Measurements from ENCODE around the gene LMBR1L. TPM values are rescaled to one million over a fixed set of nuclear protein-coding genes. Genes with fewer than 3 reads are reported as not detected.
"Not testable (repeated sequence)": the region's sequence is repeated elsewhere in the genome, so short reads cannot be mapped to it uniquely, and the experiment has no call there.

Gene LMBR1L
- total RNA-seq, 1 donor from 2014 or later = 105 TPM

- H3K4me3 Mint-ChIP-seq = no peak overlapping the region
- H3K36me3 Mint-ChIP-seq = no peaks in the 10 kb centered on the region
- H3K4me1 Mint-ChIP-seq (ENCODE audit: unreplicated experiment) = peaks cover 22% of the 10 kb centered on the region
- H3K27me3 Mint-ChIP-seq = peaks cover 4% of the 10 kb centered on the region
- no peak overlapping the region for H3K27ac Mint-ChIP-seq
- no peaks in the 10 kb centered on the region for H3K9me3 Mint-ChIP-seq
- DNase-seq (ENCODE audit: extremely low spot score, unreplicated experiment) = no peak
- TF ChIP-seq CTCF (conservative IDR thresholded peaks at IDR 0.05) = no peak
Observed at GRCh38 chr12:49064767-49065152, 45.9 kb downstream of the LMBR1L start.

GRCh38 chr12:49061916-49062315 is 48.7 kb downstream of the LMBR1L start:
- H3K9me3 Mint-ChIP-seq = not testable (repeated sequence)

GRCh38 chr12:49061157-49061650 is 49.4 kb downstream of the LMBR1L start:
- Mint-ChIP-seq H3K9me3 (no peaks in the 10 kb centered on the region), H3K27me3 (no peaks in the 10 kb centered on the region), H3K4me1 (ENCODE audit: unreplicated experiment) (peaks cover 32% of the 10 kb centered on the region), H3K36me3 (peaks cover 5% of the 10 kb centered on the region), H3K27ac (peak overlapping the region; percentile 96), H3K4me3 (peak overlapping the region; percentile 96)
- no peak for DNase-seq (ENCODE audit: extremely low spot score, unreplicated experiment)
- TF ChIP-seq CTCF (conservative IDR thresholded peaks at IDR 0.05) = no peak

More at GRCh38 chr12:49061916-49062315, 48.7 kb downstream of the LMBR1L start:
- not testable (repeated sequence) for DNase-seq (ENCODE audit: extremely low spot score, unreplicated experiment); H3K27me3 Mint-ChIP-seq; H3K27ac Mint-ChIP-seq; H3K36me3 Mint-ChIP-seq
- peaks cover 25% of the 10 kb centered on the region for H3K4me1 Mint-ChIP-seq (ENCODE audit: unreplicated experiment)
- peak overlapping the region; percentile 96 for H3K4me3 Mint-ChIP-seq

- Mint-ChIP-seq H3K27me3 (no peaks in the 10 kb centered on the region), H3K27ac (peak within 1 kb of the TSS; percentile 96), H3K4me1 (ENCODE audit: unreplicated experiment) (peaks cover 39% of the 10 kb centered on the region), H3K9me3 (no peaks in the 10 kb centered on the region), H3K36me3 (peaks cover 8% of the 10 kb centered on the region), H3K4me3 (peak within 1 kb of the TSS; percentile 96)
- peak; percentile 74 for TF ChIP-seq CTCF (conservative IDR thresholded peaks at IDR 0.05)
- peak; percentile 94 for DNase-seq (ENCODE audit: extremely low spot score, unreplicated experiment)
Observed at GRCh38 chr12:49060237-49061156, 50.1 kb downstream of the LMBR1L start, which contains the start of gene KMT2D. KMT2D (minus strand) TSS chr12:49060794; CDS start chr12:49055324, 5,470 bp downstream.

GRCh38 chr12:49059299-49060171 is 51.1 kb downstream of the LMBR1L start:
- H3K27me3 Mint-ChIP-seq = no peaks in the 10 kb centered on the region
- H3K36me3 Mint-ChIP-seq = peaks cover 16% of the 10 kb centered on the region
- no peak for TF ChIP-seq CTCF (conservative IDR thresholded peaks at IDR 0.05)
- H3K9me3 Mint-ChIP-seq = no peaks in the 10 kb centered on the region
- peaks cover 48% of the 10 kb centered on the region for H3K4me1 Mint-ChIP-seq (ENCODE audit: unreplicated experiment)
- DNase-seq (ENCODE audit: extremely low spot score, unreplicated experiment) = no peak
- peak overlapping the region; percentile 92 for H3K27ac Mint-ChIP-seq
- peak overlapping the region; percentile 94 for H3K4me3 Mint-ChIP-seq

Data from type B pancreatic cell (in vitro differentiated cells).